Muscle of leg (tissue), 11 donors: ENCODE measurements around the gene ACBD6. TPM values are rescaled to one million over a fixed set of nuclear protein-coding genes. Genes with fewer than 3 reads are reported as not detected.

Experiments
- DNase-seq: peaks from one replicate; pipeline ENCODE4 v3.0.0; 2013
- H3K27ac ChIP-seq: one replicate; pipeline ENCODE4 v1.5.1; 2013; ENCODE audit warnings: mild to moderate bottlenecking, low read length, control low read depth
- H3K27me3 ChIP-seq: one replicate; pipeline ENCODE4 v1.6.1; 2013; ENCODE audit warnings: low read length; ENCODE audit not compliant: control insufficient read depth, insufficient read depth
- H3K36me3 ChIP-seq: one replicate; pipeline ENCODE4 v1.6.1; 2013; ENCODE audit warnings: low read length; ENCODE audit not compliant: control insufficient read depth, insufficient read depth
- H3K4me1 ChIP-seq: one replicate; pipeline ENCODE4 v1.6.1; 2013; ENCODE audit warnings: low read length; ENCODE audit not compliant: control insufficient read depth, insufficient read depth
- H3K4me3 ChIP-seq: one replicate; pipeline ENCODE4 v1.5.1; 2013; ENCODE audit warnings: low read length, control low read depth
- H3K9me3 ChIP-seq: replicated peaks from 2 replicates; pipeline ENCODE4 v1.6.1; 2013; ENCODE audit warnings: low read depth, low read length; ENCODE audit not compliant: control insufficient read depth
- WGBS: methylation state at CpG from one replicate; pipeline ENCODE4 v1.1.5; 2013; ENCODE audit warnings: missing lambda C conversion rate; ENCODE audit not compliant: insufficient coverage; 5-methylcytosine and 5-hydroxymethylcytosine counted together
- polyA plus RNA-seq, 8 donors: library from polyadenylated mRNA; unstranded; fragments of 120-200 nt; gene quantifications; one replicate each; pipeline versions ENCODE4 v1.2.1 to v1.2.3, GENCODE V29; 2013; ENCODE audit warnings: inconsistent platforms in 1 of 8, low replicate concordance in 1 of 8; ENCODE audit not compliant: insufficient read length in 8 of 8, insufficient read depth in 1 of 8
- total RNA-seq: library from RNA; stranded (reverse); fragments of 120-200 nt; gene quantifications from one replicate; pipeline ENCODE4 v1.2.4, GENCODE V29; 2013

ACBD6 gene
- total and polyA plus RNA-seq, 9 donors: 43.8 to 53.6 (median 50.0) TPM

- WGBS: 67% methylated on average over 1 of the region's 11 CpGs
- Histone ChIP-seq H3K4me1 (peaks cover 6% of the 10 kb centered on the region), H3K27ac (no peak overlapping the region), H3K36me3 (no peaks in the 10 kb centered on the region), H3K4me3 (no peak overlapping the region), H3K9me3 (no peaks in the 10 kb centered on the region), H3K27me3 (peaks cover 3% of the 10 kb centered on the region)
- DNase-seq: no peak
These were observed 26.6 kb upstream of the ACBD6 start for GRCh38 chr1:180528868-180529470.

DNA sequence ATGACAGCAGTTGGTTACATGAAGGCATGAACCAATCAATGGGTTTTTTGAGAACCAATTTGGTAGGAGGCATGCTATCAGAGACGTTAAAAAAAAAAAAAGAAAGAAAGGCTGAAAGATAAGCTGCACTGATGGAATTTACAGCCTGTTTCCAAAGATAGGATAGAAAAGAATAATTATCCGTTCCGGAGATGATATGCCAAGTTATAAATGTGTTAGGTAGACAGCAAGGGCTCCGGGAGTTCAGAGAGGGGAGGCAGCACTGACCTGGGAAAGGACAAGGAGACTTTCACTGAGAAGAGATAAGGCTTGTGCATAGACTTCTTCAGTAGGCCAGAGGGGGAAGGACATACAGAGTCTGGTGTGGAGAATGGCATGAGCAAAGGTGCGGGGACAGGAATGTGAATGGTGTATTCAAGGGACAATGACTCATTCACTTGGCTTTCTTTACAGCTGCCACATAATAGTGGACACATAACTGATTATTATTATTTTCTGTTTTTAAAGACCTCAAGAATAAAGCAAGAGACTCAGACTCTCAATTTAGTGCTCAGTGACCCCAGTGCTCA, 24.8 kb upstream of the ACBD6 start:
- Histone ChIP-seq H3K4me1 (peaks cover 6% of the 10 kb centered on the region), H3K9me3 (no peaks in the 10 kb centered on the region), H3K27ac (no peak overlapping the region), H3K27me3 (peaks cover 3% of the 10 kb centered on the region), H3K4me3 (no peak overlapping the region), H3K36me3 (no peaks in the 10 kb centered on the region)
- WGBS: 83% methylated on average over 4 of the region's 5 CpGs
- no peak for DNase-seq

- peaks cover 9% of the 10 kb centered on the region for H3K4me1 ChIP-seq
These were observed 23.3 kb upstream of the ACBD6 start for GRCh38 chr1:180525715-180526039.

GRCh38 chr1:180524915-180525714, 22.7 kb upstream of the ACBD6 start:
- no peak for DNase-seq
- Histone ChIP-seq H3K4me1 (peaks cover 9% of the 10 kb centered on the region), H3K9me3 (no peaks in the 10 kb centered on the region), H3K27ac (no peak overlapping the region), H3K27me3 (peaks cover 3% of the 10 kb centered on the region), H3K4me3 (no peak overlapping the region), H3K36me3 (no peaks in the 10 kb centered on the region)
- WGBS: 67% methylated on average over 4 of the region's 7 CpGs

More at GRCh38 chr1:180525715-180526039, 23.3 kb upstream of the ACBD6 start:
- WGBS: 0% methylated on average over 1 of the region's 2 CpGs
- Histone ChIP-seq H3K27me3 (peaks cover 3% of the 10 kb centered on the region), H3K27ac (no peak overlapping the region), H3K36me3 (no peaks in the 10 kb centered on the region), H3K9me3 (no peaks in the 10 kb centered on the region), H3K4me3 (no peak overlapping the region)
- no peak for DNase-seq

- H3K4me1 ChIP-seq: peaks cover 9% of the 10 kb centered on the region
- no peak for DNase-seq
- 73% methylated on average over 5 of the region's 7 CpGs for WGBS
These were observed 22.0 kb upstream of the ACBD6 start for GRCh38 chr1:180524160-180524914.

GRCh38 chr1:180522213-180522515, 19.8 kb upstream of the ACBD6 start:
- no peak overlapping the region for H3K27ac ChIP-seq
- H3K4me3 ChIP-seq: no peak overlapping the region
- H3K36me3 ChIP-seq: no peaks in the 10 kb centered on the region
- DNase-seq: peak; percentile 43
- no peaks in the 10 kb centered on the region for H3K9me3 ChIP-seq
- WGBS: 60% methylated on average over 1 of the region's 7 CpGs
- peaks cover 9% of the 10 kb centered on the region for H3K4me1 ChIP-seq
- H3K27me3 ChIP-seq: peaks cover 3% of the 10 kb centered on the region

More at GRCh38 chr1:180524160-180524914, 22.0 kb upstream of the ACBD6 start:
- Histone ChIP-seq H3K27me3 (peaks cover 3% of the 10 kb centered on the region), H3K27ac (no peak overlapping the region), H3K4me3 (no peak overlapping the region), H3K9me3 (no peaks in the 10 kb centered on the region), H3K36me3 (no peaks in the 10 kb centered on the region)

GRCh38 chr1:180521474-180522212, 19.3 kb upstream of the ACBD6 start:
- 60% methylated on average over 2 of the region's 9 CpGs for WGBS
- peaks cover 9% of the 10 kb centered on the region for H3K4me1 ChIP-seq
- H3K27ac ChIP-seq: no peak overlapping the region
- no peak overlapping the region for H3K4me3 ChIP-seq
- no peaks in the 10 kb centered on the region for H3K9me3 ChIP-seq
- no peaks in the 10 kb centered on the region for H3K36me3 ChIP-seq
- peaks cover 3% of the 10 kb centered on the region for H3K27me3 ChIP-seq
- no peak for DNase-seq

- H3K27ac ChIP-seq: peak overlapping the region; percentile 53
- 32% methylated on average over 4 of the region's 4 CpGs for WGBS
- no peaks in the 10 kb centered on the region for H3K27me3 ChIP-seq
- peaks cover 6% of the 10 kb centered on the region for H3K4me1 ChIP-seq
- DNase-seq: peak; percentile 20
- no peak overlapping the region for H3K4me3 ChIP-seq
- no peaks in the 10 kb centered on the region for H3K9me3 ChIP-seq
- no peaks in the 10 kb centered on the region for H3K36me3 ChIP-seq
These were observed 17.5 kb upstream of the ACBD6 start for GRCh38 chr1:180519846-180520245.

DNA sequence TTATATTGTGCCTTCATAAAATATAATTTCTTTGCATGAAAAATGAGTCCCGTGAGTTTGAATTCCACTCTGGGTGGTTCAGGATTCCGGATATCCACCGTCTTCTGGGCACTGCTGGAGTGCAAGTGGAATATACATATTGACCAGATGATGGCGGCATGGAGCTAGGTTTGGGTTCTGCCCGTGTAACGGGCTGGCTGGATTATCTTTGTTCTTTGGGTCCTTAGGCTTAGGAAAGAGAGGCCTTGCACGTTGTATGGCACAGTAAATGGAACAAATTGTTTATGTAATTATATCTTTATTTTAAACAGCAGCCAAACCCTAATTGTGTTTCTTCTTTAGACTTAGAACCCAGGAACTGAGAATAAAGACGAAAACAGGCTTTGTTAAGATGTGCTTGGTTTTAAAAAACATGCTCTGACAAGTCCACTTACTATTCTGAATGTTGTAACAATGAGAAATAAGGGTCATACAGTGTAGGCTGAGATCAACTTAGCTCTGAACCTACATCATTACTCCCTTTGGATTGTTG, 13.5 kb upstream of the ACBD6 start:
- peak; percentile 83 for DNase-seq
- H3K36me3 ChIP-seq: no peaks in the 10 kb centered on the region
- H3K4me3 ChIP-seq: no peak overlapping the region
- H3K4me1 ChIP-seq: no peaks in the 10 kb centered on the region
- no peaks in the 10 kb centered on the region for H3K27me3 ChIP-seq
- 4% methylated on average over 3 of the region's 8 CpGs for WGBS
- no peak overlapping the region for H3K27ac ChIP-seq
- no peaks in the 10 kb centered on the region for H3K9me3 ChIP-seq
